NCI-H69 (cell line): ENCODE results near the gene KRTAP4-5.
"Not testable (repeated sequence)": the region's sequence is repeated elsewhere in the genome, so short reads cannot be mapped to it uniquely, and the experiment has no call there.

Experiments used
- DNase-seq: peaks from one replicate; lab custom pipeline; 2025; lab: John Stamatoyannopoulos, UW

The KRTAP4-5 gene

DNA sequence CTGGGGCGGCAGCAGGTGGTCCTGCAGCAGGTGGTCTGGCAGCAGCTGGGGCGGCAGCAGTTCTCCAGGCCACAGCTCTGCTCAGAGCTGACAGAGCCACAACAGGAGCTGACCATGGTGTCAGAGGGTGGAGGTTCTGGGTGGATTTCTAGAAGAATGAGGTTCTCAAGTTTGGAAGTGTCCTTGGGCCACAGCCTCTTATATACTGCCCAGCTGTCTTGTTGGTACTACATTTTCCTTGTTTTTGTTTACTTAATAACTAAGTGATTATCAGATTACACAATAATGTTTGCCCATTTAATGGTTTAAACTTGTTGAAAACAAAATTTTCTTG is at the start of gene KRTAP4-5:
TSS of gene KRTAP4-5 (minus strand) at position 174 of the 334 bp plus-strand sequence. CDS start at position 116, 58 bp downstream.
- DNase-seq: no peak

DNA sequence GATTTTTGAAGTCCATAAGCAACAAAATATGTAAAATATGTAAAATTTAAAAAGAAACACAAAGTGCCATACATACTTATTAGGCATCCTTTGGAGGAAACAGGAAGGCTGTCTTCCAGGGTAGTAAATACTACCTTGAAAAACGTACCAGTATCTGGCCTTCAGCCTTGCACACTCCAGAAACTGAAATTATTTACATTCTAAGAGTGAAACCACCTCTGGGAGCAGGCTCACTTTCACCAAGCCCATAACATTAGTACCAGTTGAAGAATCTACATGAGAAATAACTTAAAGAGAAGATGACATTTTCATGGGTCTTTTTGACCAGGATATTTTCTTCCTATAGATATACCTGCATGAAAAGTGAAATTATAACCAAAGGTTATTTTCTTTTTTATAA is 46.4 kb upstream of the KRTAP4-5 start:
- DNase-seq: no peak

- peak; percentile 17 for DNase-seq
Observed at GRCh38 chr17:41190328-41190727, 40.7 kb upstream of the KRTAP4-5 start.

DNA sequence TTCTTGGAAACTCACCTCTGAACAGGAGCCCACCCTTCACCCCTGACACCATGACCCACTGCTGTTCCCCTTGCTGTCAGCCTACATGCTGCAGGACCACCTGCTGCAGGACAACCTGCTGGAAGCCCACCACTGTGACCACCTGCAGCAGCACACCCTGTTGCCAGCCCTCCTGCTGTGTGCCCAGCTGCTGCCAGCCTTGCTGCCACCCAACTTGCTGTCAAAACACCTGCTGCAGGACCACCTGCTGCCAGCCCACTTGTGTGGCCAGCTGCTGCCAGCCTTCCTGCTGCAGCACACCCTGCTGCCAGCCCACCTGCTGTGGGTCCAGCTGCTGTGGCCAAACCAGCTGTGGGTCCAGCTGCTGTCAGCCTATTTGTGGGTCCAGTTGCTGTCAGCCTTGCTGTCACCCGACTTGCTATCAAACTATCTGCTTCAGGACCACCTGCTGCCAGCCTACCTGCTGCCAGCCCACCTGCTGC is 40.3 kb upstream of the KRTAP4-5 start, which contains the start of gene KRTAP9-1:
TSS of gene KRTAP9-1 (plus strand) at position 51 of the 482 bp plus-strand sequence. CDS start at position 51, 0 bp downstream.
- not testable (repeated sequence) for DNase-seq

DNA sequence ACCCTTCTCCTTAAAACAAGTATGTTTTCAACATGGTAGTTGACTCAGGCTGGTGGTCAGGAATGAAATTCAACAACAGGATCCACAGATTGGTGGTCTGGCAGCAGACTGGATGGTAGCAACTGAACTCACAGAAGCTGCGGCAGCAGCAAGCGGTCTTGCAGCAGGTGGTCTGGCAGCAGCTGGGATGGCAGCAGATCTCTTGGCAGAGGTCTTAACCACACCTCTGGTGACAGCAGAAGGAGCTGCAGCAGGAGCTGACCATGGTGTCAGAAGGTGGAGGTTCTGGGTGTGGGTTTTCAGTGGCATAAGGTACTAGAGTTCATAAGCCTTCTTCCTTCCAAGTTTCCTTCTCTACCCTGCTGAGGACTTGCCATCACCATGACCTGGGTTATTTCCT is 37.2 kb upstream of the KRTAP4-5 start:
- peak; percentile 3 for DNase-seq

DNA sequence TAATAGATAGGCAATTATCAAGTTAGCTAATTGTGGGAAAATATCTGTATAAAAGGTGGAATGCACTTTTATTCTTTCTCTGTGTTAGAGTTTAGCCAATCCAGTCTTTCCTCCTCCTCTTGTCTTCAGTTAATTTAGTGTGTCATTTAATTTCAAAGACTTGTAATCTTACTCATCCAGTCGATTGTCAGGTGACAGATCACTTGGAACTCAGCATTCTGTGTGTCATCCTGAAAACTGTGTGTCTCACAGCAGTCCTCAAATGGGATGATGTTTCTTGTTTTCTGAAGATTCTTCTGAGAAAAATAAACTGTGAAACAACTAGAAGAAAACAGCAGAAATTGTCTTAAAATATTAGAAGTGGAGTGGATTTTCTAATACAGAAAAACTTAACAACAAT is 35.4 kb upstream of the KRTAP4-5 start:
- no peak for DNase-seq

- DNase-seq: no peak
Observed at GRCh38 chr17:41184480-41184961, 34.9 kb upstream of the KRTAP4-5 start, which contains the start of gene KRTAP4-1. KRTAP4-1 (minus strand) TSS chr17:41184911; CDS start chr17:41184854, 57 bp downstream.

DNA sequence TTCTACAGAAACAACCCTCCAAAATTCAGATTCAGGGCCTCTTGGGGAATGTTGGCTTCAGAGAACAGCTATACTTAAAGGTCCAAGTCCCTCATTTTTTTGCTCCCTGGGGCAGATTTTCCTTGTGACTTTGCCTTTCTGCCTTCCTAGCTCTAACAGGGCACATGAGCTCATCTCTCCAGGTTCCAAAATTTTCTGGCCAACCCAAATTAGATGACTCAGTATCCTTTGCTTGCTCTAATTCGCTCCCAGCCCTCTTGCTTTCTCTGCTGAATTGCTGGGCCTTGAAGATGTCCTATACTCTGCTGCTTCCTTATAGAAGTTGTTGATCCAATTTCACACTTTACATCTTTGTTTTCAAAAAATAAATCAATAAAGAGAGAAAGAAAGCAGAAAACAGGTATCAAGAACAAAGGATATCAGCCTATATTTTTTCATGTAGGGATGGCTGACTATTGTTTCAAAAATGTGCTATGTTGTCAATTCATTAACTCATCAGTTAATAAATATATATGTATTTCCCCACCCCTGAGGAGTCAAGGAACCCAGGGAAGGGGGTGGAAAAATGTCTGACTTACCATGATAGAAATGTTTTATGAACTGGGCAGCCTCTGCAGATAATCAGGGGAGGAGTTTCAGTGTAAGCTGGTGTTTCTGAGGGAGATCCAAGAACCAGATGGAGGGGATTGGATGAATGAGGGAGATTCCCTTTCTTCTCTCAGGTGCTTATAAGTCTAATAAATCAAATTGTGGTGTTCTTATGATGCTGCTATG is 29.4 kb upstream of the KRTAP4-5 start:
- DNase-seq: no peak

DNA sequence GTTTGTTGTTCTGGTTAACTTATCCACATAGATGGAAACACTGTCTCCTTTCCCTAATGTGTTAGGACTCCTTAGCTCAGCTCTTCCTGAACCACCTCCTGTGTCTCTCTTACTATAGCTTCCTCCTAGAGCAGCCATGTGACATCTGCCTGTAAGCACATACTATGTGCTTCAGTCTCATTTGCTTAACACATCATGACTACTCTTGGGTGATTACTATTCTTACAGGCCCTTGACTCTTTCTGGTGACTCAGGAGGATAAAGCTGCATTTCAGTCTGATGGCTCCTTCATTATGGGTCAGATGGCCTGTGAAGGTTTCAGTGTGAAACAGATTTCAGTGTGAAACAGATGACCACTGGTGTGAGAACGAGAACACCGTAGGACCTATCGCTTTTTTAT is 28.7 kb upstream of the KRTAP4-5 start:
- DNase-seq: no peak

- DNase-seq: no peak
Observed at GRCh38 chr17:41177727-41178271, 28.2 kb upstream of the KRTAP4-5 start, which contains the start of gene KRTAP4-2. KRTAP4-2 (minus strand) TSS chr17:41178221; CDS start chr17:41178164, 57 bp downstream.

- no peak for DNase-seq
Observed at GRCh38 chr17:41176744-41177387, 27.2 kb upstream of the KRTAP4-5 start.

GRCh38 chr17:41171886-41172285 is 22.3 kb upstream of the KRTAP4-5 start:
- DNase-seq: no peak

DNA sequence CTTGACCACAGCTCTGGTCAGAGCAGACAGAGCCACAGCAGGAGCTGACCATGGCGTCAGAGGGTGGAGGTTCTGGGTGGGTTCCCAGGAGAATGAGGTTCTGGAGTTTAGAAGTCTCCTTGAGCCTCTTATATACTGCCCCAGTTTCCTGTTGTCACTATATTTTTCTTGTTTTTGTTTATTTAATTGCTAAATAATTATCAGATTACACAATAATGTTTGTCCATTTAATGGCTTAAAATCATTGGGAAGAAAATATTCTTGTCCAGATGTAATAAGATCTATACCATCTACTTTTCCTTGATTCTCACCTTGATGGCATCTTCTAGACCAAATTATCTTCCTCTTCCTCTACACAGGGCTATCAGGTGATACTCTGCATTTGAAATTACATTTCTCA is 18.5 kb upstream of the KRTAP4-5 start, which contains the start of gene KRTAP4-3:
TSS of gene KRTAP4-3 (minus strand) at position 101 of the 400 bp plus-strand sequence. CDS start at position 52, 49 bp downstream.
- no peak for DNase-seq

GRCh38 chr17:41167561-41167960 is 17.9 kb upstream of the KRTAP4-5 start:
- no peak for DNase-seq

DNA sequence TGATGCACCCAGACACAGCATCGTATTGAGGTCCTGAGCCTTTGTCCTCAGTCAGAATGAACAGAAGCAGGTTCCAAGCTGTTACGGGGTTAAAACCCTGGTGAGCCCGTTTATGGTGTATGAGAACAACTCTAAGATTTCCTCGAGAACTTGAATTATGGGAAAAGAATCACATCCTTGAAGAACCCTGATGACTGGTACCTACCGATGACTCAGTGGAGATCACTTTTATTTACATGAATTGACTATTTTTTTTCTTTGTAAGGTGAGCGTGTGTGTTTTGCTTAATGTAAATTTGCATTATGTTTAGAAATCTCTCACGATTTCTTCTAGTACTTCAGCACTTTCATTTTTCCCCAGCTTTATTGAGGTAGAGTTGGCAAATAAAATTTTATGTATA is 14.2 kb upstream of the KRTAP4-5 start:
- DNase-seq: no peak

- no peak for DNase-seq
Observed at GRCh38 chr17:41160648-41161047, 11.0 kb upstream of the KRTAP4-5 start, which contains the start of gene KRTAP4-4. KRTAP4-4 (minus strand) TSS chr17:41160748; CDS start chr17:41160691, 57 bp downstream.

- DNase-seq: not testable (repeated sequence)
Observed at GRCh38 chr17:41160190-41160589, 10.6 kb upstream of the KRTAP4-5 start.

- no peak for DNase-seq
Observed at GRCh38 chr17:41153856-41154255, 4.2 kb upstream of the KRTAP4-5 start.

DNA sequence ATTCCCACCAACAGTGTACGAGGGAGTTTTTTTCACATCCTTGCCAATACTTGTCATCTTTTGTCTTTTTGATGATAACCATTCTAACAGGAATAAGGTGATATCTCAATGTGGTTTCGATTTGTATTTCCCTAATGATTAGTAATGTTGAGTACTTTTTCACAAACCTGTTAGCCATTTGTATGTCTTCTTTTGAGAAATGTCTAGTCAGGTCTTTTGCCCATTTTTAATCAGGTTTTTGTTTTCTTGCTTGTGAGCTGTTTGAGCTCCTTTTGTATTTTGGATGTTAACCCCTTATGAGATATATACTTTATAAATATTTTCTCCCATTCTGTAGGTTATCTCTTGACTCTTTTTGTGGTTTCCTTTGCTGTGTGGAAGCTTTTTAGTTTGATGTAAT is 1.9 kb upstream of the KRTAP4-5 start:
- DNase-seq: no peak

- no peak for DNase-seq
Observed at GRCh38 chr17:41150026-41150425, 401 bp upstream of the KRTAP4-5 start.

- DNase-seq: not testable (repeated sequence)
Observed at GRCh38 chr17:41148971-41149651, 514 bp downstream of the KRTAP4-5 start.
